OCI-LY3 (cell line): ENCODE measurements around the gene UBE2G2.

ENCODE experiments used
- H2AFZ ChIP-seq: fragments of 200-600, 300-600 bp; shearing (Covaris generic); 2 replicates; pipeline ENCODE4 v1.6.0; 2014; ENCODE audit warnings: antibody characterized with exemption, low read depth, low read length
- H3K27ac ChIP-seq: fragments of 200-600, 300-600 bp; sonication (generic); 2 replicates; pipeline ENCODE4 v1.5.1; 2014; ENCODE audit warnings: mild to moderate bottlenecking, low read length, moderate library complexity, mixed read lengths
- H3K27me3 ChIP-seq: fragments of 200-600, 300-600 bp; sonication (generic); 2 replicates; pipeline ENCODE4 v1.6.1; 2014; ENCODE audit warnings: low read depth, low read length, mixed read lengths
- H3K36me3 ChIP-seq: fragments of 200-600, 300-600 bp; sonication (generic); replicated peaks from 2 replicates; pipeline ENCODE3; 2014; ENCODE audit warnings: low read depth, low read length, mixed read lengths
- H3K4me1 ChIP-seq: fragments of 300-600, 200-600 bp; sonication (generic); 2 replicates; pipeline ENCODE4 v1.6.1; 2014; ENCODE audit warnings: low read length, mixed read lengths
- H3K4me2 ChIP-seq: fragments of 200-600, 300-600 bp; sonication (generic); 2 replicates; pipeline ENCODE4 v1.6.1; 2014; ENCODE audit warnings: low read length, mixed read lengths
- H3K4me3 ChIP-seq: fragments of 300-600, 200-600 bp; sonication (generic); 2 replicates; pipeline ENCODE4 v1.5.1; 2014; ENCODE audit warnings: antibody characterized with exemption, mild to moderate bottlenecking, low read length, moderate library complexity
- H3K79me2 ChIP-seq: fragments of 300-600, 200-600 bp; shearing (Covaris generic); 2 replicates; pipeline ENCODE4 v1.6.1; 2014; ENCODE audit warnings: mild to moderate bottlenecking, low read length, mixed read lengths
- H3K9ac ChIP-seq: fragments of 300-600, 200-600 bp; shearing (Covaris generic); 2 replicates; pipeline ENCODE4 v1.6.0; 2014; ENCODE audit warnings: mild to moderate bottlenecking, low read length, moderate library complexity
- H3K9me3 ChIP-seq: fragments of 200-600, 300-600 bp; shearing (Covaris generic); 2 replicates; pipeline ENCODE4 v1.6.1; 2014; ENCODE audit warnings: low read length, mixed read lengths; ENCODE audit not compliant: insufficient read depth
- H4K20me1 ChIP-seq: fragments of 200-600, 300-600 bp; sonication (generic); 2 replicates; pipeline ENCODE4 v1.6.1; 2016; ENCODE audit warnings: low read length, mixed read lengths; ENCODE audit not compliant: insufficient read depth
- EZH2phosphoT487 ChIP-seq: fragments of 200-600 bp; shearing (Covaris generic); IDR thresholded peaks from 2 replicates; pipeline ENCODE4 v1.6.1; 2018; ENCODE audit warnings: antibody characterized with exemption, mixed run types, low read depth
- TF ChIP-seq, protein P1 (sequence below): fragments of 200-600, 300-600 bp; sonication (generic); IDR thresholded peaks from 2 replicates; pipeline ENCODE4 v1.5.1; 2014; ENCODE audit warnings: antibody characterized with exemption, low read length, low read depth

UBE2G2 gene

DNA sequence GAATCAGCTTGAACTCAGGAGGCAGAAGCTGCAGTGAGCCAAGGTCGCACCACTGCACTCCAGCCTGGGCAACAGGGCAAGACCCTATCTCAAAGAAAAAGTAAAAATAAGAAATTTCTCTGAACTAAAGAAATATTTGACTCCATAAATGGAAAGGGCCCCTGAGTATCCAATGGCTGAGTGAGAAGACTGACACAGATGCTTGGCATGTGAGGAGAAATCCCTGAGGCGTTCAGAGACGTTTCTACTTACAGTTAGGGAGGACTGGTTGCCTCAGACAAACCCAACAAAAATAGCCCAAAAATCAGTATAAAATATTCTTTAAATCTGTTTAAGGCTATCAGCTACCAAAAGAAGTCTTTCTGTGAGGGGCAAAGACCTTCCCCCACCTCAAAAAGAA, 19.2 kb upstream of the UBE2G2 start:
- H4K20me1 ChIP-seq = peaks cover 17% of the 10 kb centered on the region
- peaks cover 17% of the 10 kb centered on the region for H3K79me2 ChIP-seq
- H3K4me2 ChIP-seq = no peak overlapping the region
- TF ChIP-seq, protein P1, sequence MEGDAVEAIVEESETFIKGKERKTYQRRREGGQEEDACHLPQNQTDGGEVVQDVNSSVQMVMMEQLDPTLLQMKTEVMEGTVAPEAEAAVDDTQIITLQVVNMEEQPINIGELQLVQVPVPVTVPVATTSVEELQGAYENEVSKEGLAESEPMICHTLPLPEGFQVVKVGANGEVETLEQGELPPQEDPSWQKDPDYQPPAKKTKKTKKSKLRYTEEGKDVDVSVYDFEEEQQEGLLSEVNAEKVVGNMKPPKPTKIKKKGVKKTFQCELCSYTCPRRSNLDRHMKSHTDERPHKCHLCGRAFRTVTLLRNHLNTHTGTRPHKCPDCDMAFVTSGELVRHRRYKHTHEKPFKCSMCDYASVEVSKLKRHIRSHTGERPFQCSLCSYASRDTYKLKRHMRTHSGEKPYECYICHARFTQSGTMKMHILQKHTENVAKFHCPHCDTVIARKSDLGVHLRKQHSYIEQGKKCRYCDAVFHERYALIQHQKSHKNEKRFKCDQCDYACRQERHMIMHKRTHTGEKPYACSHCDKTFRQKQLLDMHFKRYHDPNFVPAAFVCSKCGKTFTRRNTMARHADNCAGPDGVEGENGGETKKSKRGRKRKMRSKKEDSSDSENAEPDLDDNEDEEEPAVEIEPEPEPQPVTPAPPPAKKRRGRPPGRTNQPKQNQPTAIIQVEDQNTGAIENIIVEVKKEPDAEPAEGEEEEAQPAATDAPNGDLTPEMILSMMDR = no peak
- no peak for TF ChIP-seq EZH2phosphoT487
- no peak overlapping the region for H2AFZ ChIP-seq
- H3K27ac ChIP-seq = no peak overlapping the region
- peaks cover 6% of the 10 kb centered on the region; the same call in 1 of the 2 replicates for H3K9me3 ChIP-seq
- H3K4me3 ChIP-seq = no peak overlapping the region
- peaks cover 10% of the 10 kb centered on the region for H3K4me1 ChIP-seq
- no peaks in the 10 kb centered on the region for H3K36me3 ChIP-seq
- no peak overlapping the region for H3K9ac ChIP-seq
- H3K27me3 ChIP-seq = no peaks in the 10 kb centered on the region

GRCh38 chr21:44819283-44820243, 17.9 kb upstream of the UBE2G2 start:
- no peak overlapping the region for H3K27ac ChIP-seq
- H3K4me2 ChIP-seq = no peak overlapping the region
- peaks cover 10% of the 10 kb centered on the region for H3K4me1 ChIP-seq
- no peak overlapping the region for H3K9ac ChIP-seq
- peaks cover 30% of the 10 kb centered on the region for H3K79me2 ChIP-seq
- no peaks in the 10 kb centered on the region for H3K36me3 ChIP-seq
- peaks cover 29% of the 10 kb centered on the region for H4K20me1 ChIP-seq
- H2AFZ ChIP-seq = no peak overlapping the region
- TF ChIP-seq EZH2phosphoT487 = no peak
- TF ChIP-seq, protein P1 = no peak
- H3K27me3 ChIP-seq = no peaks in the 10 kb centered on the region
- H3K9me3 ChIP-seq = peaks cover 6% of the 10 kb centered on the region; the same call in 1 of the 2 replicates
- no peak overlapping the region for H3K4me3 ChIP-seq

GRCh38 chr21:44818640-44819011, 17.0 kb upstream of the UBE2G2 start:
- no peak for TF ChIP-seq EZH2phosphoT487
- TF ChIP-seq, protein P1 = no peak
- H2AFZ ChIP-seq = peak overlapping the region; percentile 94; the same call in 1 of the 2 replicates
- peaks cover 29% of the 10 kb centered on the region for H4K20me1 ChIP-seq
- H3K9me3 ChIP-seq = peaks cover 6% of the 10 kb centered on the region; the same call in 1 of the 2 replicates
- peak overlapping the region; percentile 93 for H3K9ac ChIP-seq
- H3K27ac ChIP-seq = peak overlapping the region; percentile 52
- peaks cover 39% of the 10 kb centered on the region for H3K79me2 ChIP-seq
- H3K27me3 ChIP-seq = no peaks in the 10 kb centered on the region
- peak overlapping the region; percentile 95 for H3K4me3 ChIP-seq
- H3K4me1 ChIP-seq = peaks cover 10% of the 10 kb centered on the region
- H3K36me3 ChIP-seq = no peaks in the 10 kb centered on the region
- peak overlapping the region; percentile 88 for H3K4me2 ChIP-seq

- Histone ChIP-seq H3K36me3 (no peaks in the 10 kb centered on the region), H3K27me3 (no peaks in the 10 kb centered on the region), H3K4me2 (peak within 1 kb of the TSS; percentile 88), H3K4me1 (peaks cover 10% of the 10 kb centered on the region), H3K4me3 (peak within 1 kb of the TSS; percentile 95), H4K20me1 (peaks cover 29% of the 10 kb centered on the region), H2AFZ (peak within 1 kb of the TSS; percentile 94), H3K27ac (peak within 1 kb of the TSS; percentile 52), H3K9me3 (peaks cover 6% of the 10 kb centered on the region; the same call in 1 of the 2 replicates), H3K9ac (peak within 1 kb of the TSS; percentile 93), H3K79me2 (peaks cover 45% of the 10 kb centered on the region)
- no peak for TF ChIP-seq EZH2phosphoT487
- TF ChIP-seq, protein P1 = 0 out of 2 replicates have a peak, but pooled peaks have one; percentile 10
Measured at GRCh38 chr21:44817914-44818639, 16.5 kb upstream of the UBE2G2 start, which contains the start of gene SUMO3. TSS of gene SUMO3 (minus strand) at chr21:44818062. CDS start at chr21:44817968, 94 bp downstream.
